NCI-H2029 treated with DMSO at 0.1 percent for 48 hours (cell line): Measurements from ENCODE around the gene SLC25A45.
"Not testable (repeated sequence)": the region's sequence is repeated elsewhere in the genome, so short reads cannot be mapped to it uniquely, and the experiment has no call there.

Experiments used
- DNase-seq: peaks from one replicate; lab custom pipeline; 2025; lab: John Stamatoyannopoulos, UW

Gene SLC25A45

DNA sequence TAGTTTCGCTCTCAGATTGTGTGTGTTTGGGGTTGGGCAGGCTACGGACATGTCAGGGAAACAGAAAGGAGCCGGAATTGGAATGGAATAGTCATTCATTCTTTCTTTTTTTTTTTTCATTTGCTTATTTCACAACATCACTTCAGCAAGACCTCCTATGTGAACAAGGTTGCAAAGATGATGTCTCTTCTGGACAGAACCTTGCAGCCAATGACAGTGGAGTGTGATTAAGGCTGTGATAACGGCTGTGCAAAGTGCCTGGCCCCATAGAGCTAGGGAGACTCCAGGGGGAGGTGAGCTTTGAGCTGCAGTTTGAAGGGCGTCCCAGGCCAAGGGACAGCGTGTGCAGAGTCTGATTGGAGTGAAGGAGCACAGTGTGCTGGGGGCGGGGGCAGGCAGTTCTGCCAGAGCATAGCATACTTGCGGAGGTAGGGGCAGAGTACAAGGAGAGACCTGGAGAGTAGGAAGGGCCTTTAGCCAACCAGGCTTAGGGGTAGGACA, 24.5 kb downstream of the SLC25A45 start:
- no peak for DNase-seq

DNA sequence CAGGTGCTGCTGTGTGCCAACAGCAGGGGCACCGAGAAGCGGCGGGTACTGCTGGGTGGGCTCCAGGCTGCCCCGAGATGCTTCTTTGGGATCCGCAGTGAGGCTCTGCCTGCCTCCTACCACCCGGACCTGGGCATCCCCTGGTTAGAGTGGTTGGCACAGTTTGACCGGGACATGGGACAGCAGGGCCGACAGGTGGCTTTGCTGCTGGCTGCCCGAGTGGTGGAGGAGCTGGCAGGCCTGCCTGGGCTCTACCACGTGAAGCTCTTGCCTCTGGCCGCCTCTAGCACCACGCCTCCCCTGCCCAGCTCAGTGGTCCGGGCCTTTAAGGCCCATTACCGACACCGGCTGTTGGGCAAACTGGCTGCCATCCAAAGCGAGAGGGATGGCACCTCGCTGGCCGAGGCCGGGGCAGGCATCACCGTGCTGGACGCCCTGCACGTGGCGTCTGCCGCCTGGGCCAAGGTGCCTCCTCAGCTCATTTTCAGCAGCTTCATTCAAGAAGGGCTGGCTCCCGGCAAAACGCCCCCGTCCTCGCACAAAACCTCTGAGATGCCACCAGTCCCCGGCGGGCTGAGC, 26.0 kb downstream of the SLC25A45 start:
- no peak for DNase-seq

DNA sequence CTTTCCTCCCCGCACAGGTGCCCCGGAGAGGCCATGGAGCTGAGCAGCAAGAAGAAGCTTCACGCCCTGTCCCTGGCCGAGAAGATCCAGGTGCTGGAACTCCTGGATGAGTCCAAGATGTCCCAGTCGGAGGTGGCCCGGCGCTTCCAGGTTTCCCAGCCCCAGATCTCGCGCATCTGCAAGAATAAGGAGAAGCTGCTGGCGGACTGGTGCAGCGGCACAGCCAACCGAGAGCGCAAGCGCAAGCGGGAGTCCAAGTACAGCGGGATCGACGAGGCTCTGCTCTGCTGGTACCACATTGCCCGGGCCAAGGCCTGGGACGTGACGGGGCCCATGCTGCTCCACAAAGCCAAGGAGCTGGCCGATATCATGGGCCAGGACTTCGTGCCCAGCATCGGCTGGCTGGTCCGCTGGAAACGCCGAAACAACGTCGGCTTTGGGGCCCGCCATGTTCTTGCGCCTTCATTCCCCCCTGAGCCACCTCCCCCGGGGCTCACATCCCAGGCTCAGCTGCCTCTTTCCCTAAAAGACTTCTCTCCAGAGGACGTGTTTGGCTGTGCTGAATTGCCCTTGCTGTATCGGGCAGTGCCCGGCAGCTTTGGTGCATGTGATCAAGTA, 26.6 kb downstream of the SLC25A45 start:
- no peak for DNase-seq

DNA sequence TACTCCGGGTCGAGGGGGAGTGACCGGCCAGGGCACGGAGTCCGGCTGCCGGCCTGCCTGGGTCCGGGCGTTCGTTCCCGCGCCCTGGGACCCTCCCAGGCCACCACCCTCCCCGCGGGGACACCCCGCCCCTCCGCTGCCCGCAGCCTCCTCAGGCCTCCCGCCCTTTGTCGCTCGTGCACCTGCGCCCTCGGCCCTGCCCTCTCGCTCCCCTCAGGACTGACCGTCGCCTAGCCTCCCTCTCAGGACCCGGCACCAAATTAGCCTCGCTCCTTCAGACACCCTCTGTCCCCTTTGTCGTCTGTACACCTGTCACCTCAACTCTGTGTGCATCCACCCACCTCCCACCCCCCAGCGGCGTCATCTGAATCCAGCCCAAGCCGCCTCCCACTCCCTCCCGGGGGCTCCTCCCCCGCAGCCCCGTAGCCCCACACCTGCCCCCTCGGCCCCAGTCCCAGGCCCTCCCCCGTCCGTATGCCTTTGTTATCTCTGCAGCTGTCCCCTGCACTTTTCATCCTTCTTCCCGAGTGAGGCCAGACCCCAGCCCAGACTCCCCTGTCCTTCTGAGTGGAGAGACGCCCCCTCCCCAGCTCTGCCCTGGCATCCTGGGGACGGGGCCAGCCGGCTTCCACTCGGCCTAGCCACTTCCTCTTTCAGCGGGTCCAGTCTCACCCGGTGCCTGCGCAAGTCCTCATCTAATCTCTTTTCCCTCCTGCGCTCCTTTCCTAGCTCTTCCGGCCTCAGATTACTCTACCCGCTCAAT, 27.3 kb downstream of the SLC25A45 start:
- peak; percentile 57 for DNase-seq

DNA sequence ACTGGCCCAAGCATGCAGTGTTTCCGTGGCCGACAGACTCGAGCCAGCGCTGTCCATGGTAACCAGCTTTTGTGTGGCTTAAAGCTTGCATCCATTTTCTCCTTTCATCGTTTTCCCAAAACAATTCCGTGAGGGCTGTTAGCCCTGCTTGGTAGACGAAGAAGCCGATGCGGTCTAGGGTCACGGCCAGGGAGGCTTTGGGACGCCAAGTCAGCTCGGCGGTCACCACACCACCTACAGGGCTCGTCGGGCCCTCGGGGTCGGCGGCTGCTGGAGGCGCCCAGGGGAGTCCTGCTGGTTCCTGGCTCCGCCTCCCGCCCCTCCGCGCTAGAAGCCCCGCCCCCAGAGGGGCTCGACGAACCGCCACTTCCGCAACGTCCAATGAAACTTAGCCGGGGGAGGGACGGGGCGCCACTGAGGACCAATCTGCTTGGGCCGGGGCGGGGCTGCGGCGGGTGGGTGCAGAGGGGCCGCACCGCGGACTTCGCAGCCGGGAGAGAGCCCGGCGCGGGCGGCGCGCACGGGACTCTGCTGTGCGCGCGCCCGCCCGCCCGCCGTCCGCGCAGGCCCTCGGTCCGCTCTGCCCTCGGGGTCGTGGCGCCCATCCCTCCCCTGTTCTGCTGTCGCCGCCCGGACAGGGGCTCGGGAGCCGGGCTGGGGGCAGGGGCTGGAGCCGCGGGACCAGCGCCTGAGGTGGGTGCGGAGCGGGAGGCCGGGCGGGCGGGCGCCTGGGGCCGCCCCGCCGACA, 28.0 kb downstream of the SLC25A45 start, which contains the start of gene TIGD3:
Gene TIGD3, plus strand, starts transcription at position 487 of the 748 bp plus-strand sequence. CDS start 1,058 bp downstream, outside the sequence.
- DNase-seq = peak; percentile 84

DNA sequence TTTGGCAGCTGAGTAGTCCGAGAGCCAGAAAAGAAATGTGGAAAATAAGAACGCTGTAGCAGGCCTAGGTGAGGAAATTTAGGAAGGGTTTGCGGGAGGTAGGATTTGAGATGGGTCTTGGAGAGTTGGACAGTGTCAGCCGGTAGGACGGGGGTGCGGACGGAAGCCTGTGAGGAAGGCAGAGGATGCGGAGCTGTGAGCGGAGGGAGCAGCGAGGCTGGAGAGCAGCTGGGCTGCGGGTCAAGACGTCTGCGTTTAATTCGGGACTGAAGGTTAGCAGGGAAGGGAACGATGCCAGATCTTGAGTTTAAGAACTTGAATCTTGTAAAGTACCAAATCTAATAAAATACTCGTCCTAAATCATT, 28.6 kb downstream of the SLC25A45 start:
- no peak for DNase-seq

DNA sequence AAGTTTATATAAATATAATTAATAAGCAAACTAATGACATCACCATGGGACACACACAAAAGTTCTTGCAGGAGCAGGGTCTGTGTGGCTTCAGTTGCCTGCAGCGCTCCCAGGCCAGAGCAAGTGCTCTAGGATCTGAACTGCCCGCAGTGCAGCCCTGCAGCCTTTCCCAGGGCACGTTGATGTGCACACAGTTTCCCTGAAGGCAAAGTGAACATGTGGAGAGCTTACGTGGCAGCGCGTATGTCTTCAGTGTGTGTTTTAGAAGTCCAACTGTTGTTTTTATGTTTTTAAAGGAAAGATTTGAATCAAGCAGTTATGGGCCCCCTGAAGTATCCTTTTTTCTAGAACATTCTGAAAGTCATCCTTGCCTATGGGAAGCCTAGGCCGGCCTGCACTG, 29.1 kb downstream of the SLC25A45 start:
- DNase-seq = no peak

DNA sequence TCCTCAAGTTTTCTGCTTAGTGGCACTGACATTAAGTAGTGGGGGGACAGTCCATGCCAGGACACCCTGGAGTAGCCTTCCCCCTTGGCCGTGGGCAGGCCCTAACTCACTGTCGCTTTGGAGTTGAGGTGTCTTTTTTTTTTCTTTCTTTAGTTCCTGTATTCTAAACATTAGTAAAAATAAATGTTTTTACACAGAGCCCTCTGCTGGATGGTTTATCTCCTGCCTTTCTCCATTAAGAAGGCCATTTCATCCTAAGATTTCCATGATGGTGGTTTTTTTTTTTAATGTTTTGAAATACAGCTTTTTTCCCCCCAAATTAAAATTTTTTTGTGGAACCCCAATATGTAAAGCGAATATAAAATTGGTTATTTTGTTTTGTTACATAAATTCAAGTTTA, 29.7 kb downstream of the SLC25A45 start:
- DNase-seq = no peak

DNA sequence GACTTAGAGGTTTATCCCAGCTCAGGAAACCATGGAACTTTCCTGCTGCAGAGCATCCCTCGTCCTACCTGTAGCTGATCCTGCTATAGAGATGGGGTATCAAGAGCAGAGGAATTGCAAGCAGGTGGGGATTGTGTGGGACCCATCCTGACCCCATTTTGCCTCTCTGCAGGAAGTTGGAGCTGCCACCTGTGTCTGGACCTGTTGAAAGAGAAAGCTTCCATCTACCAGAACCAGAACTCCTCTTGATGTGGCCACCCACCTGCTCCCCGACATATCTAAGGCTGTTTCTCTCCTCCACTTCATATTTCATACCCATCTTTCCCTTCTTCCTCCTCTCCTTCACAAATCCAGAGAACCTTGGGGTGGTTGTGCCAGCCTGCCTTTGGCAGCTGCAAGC, 30.9 kb downstream of the SLC25A45 start:
- DNase-seq = no peak

DNA sequence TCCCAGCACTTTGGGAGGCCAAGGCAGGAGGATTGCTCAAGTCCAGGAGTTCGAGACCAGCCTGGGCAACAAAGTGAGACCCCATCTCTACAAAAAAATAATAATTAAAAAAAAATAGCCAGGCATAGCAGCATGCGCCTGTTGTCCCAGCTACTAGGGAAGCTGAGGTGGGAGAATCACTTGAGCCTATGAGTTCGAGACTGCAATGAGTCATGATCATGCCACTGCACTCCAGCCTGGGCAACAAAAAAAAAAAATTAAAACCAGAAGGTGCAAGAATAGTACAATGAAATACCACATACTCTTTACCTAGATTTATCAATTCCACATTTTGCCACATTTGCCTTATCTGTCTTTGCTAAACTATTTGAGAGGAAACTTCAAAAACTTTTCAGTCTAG, 40.6 kb downstream of the SLC25A45 start:
- DNase-seq = no peak

DNA sequence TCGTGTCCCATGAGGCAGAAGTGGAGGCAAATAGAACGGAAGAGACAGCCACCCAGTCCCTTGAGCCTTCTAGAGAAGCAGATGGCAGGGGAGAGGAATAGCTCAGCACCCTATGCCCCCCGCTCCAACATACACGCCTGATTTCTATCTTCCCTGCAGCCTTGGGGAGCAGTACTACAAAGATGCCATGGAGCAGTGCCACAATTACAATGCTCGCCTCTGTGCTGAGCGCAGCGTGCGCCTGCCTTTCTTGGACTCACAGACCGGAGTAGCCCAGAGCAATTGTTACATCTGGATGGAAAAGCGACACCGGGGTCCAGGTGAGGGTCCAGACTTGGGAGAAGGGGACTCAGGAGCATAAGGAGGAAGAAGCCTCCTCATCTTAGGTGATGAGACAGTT, 42.2 kb downstream of the SLC25A45 start:
- DNase-seq = no peak

DNA sequence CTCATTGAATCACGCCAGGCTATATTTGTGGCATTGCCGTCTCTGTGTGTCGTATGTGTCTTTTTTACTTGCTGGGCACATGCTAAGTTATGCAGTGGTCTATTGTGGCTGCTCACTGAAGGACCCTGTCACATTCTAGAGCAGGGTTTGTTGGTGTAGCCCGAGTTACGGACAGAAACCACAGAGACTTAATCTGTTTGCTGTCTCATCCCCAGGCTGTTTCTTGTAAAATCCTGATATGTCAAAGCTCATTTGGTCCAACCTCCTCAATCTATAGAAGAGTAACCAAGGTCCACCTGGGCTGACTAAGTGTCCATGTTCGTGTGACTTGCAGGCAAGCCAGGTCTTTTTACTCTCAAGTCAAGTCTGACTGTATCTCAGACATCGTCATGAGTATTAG, 43.8 kb downstream of the SLC25A45 start:
- DNase-seq = no peak

DNA sequence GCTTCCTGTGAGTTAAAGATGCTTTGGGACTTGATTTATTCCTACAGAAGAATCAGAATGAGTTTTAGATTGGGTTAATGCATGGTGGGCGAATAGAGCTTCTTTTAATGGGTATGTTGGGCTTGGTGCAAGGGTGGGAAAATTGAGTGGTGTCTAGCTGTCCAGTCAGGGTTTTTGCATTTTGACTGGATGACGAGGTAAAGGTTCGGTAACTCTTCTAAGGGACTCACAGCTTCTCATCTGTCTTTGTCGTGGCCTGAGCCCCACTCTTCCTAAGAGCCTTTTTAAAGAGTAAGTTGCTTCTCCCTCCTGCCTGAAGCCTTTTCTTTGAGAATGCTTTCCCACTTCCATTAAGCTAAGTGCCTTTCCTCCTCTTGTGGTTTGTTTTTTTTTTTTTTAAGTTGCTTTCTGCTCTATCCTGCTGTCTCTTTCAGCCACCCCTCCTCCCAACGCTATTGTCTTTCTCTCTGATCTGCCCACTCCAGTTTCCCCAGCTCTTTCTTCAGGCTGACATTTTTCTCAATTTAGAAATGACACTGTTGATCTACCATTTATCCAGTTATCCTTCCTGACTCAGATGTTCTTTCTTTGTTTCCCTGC, 47.6 kb downstream of the SLC25A45 start:
- DNase-seq = no peak

DNA sequence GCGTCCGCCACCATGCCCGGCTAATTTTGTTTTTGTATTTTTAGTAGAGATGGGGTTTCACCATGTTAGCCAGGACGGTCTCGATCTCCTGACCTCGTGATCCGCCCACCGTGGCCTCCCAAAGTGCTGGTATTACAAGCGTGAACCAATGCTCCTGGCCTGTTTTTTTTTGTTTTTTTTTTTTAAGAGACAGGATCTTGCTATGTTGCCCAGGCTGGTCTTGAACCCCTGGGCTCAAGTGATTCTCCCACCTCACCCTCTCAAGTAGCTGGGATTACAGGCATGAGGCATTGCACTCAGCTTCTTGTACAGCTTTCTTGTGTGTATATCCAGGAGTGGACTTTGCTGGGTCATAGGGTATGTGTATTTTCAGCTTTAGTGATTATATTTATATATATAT, 49.9 kb downstream of the SLC25A45 start:
- DNase-seq = not testable (repeated sequence)

DNA sequence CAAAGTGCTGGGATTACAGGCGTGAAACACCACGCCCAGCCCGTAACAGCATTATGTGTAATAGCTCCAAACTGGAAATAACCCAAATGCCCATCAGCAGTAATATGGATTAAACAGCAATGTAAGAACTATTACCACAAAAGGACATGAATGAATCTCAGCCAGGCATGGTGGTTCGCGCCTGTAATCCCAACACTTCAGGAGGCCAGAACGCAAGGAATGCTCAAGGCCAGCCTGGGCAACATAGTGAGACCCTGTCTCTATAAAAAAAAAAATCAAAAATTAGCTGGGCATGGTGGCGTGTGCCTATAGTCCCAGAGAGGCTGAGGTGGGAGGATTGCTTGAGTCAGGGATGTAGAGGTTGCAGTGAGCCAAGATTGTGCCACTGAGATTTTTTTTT, 51.9 kb downstream of the SLC25A45 start:
- DNase-seq = no peak

DNA sequence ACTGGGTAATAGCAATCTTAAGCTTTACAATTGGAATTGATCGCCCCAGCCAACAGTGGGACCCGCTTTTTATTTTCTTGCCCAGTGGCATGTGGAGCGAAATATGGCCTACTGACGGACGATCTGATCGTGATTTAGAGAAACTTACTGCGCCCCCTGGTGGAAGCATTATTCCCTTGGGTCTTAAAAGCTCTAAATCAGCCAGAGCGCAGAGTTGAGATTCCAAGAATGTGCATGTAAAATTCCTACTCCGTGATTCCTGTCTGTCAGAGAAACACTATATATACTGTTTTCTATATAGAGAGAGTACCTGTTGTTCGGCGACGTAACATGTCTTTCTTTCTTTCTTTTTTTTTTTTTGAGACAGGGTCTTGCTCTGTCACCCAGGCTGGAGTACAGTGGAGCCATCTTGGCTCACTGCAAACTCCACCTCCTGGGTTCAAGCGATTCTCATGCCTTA, 52.5 kb downstream of the SLC25A45 start:
- peak; percentile 77 for DNase-seq

DNA sequence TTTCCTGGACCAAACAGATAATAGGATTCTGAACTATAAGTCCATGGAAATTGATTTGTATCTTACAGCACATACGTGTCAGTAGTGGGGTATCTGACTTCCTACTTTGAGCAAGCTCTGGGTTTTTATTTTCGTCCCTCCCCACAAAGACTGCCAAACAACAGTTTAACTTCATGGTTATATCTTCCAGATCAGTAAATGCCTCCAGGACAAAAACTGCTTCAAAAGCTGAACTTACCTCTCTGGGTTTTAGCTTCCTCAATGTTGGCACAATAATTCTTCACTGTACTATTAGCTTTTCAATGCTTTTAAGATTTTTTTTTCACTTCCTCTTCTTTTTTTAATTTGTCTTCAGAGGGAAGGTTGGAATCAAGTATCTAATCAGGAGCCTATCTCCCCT, 53.0 kb downstream of the SLC25A45 start:
- DNase-seq = no peak

DNA sequence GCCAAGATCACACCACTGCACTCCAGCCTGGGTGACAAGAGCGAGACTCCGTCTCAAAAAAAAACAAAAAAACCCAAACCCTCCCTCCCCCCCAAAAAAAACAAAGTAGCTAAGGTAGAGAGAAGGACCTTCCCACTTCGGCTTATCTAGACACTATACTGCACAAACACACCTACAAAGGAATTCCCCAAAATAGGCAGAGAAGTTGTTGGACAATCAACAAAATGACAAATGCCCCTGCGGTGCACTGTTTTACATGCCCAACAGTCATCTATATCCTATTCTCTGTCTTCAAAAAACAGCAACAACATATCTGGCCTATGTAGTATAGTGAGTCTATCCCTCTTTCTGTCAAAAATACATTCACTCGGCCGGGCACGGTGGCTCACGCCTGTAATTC, 55.4 kb downstream of the SLC25A45 start:
- no peak for DNase-seq

DNA sequence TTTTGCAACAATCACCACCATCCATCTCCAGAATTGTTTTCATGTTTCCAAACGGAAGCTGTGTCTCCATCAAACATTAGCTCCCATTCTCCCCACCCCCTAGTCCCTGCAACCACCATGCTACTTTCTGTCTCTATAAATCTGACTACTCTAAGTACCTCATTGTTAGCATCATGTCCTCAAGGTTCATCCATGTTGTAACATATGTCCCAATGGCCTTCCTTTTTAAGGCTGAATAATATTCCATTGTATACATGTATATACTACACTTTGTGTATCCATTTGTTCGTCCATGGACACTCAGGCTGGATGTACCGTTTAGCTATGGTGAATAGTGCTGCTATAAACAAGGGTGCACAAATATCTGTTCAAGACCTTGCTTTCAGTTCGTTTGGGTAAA, 57.0 kb downstream of the SLC25A45 start:
- no peak for DNase-seq
